Myocyte (in vitro differentiated cells): Measurements from ENCODE around the gene RBBP7. TPM values are rescaled to one million over a fixed set of nuclear protein-coding genes. Genes with fewer than 3 reads are reported as not detected.
"Not testable (repeated sequence)": the region's sequence is repeated elsewhere in the genome, so short reads cannot be mapped to it uniquely, and the experiment has no call there.

Source experiments
- DNase-seq: peaks from one replicate; pipeline ENCODE4 v3.0.0-alpha.2; 2012; ENCODE audit warnings: low read depth
- total RNA-seq: library from RNA; depleted of rRNA; stranded (reverse); fragments of >200 nt; gene quantifications from 2 replicates; pipeline ENCODE4 v1.2.3, GENCODE V29; 2014

The RBBP7 gene
- total RNA-seq, 1 donor from 2014 or later, result 87.1 TPM

GRCh38 chrX:16867947-16868346, 2.2 kb downstream of the RBBP7 start:
- DNase-seq, result no peak

GRCh38 chrX:16862829-16863228, 7.3 kb downstream of the RBBP7 start:
- DNase-seq, result no peak

DNA sequence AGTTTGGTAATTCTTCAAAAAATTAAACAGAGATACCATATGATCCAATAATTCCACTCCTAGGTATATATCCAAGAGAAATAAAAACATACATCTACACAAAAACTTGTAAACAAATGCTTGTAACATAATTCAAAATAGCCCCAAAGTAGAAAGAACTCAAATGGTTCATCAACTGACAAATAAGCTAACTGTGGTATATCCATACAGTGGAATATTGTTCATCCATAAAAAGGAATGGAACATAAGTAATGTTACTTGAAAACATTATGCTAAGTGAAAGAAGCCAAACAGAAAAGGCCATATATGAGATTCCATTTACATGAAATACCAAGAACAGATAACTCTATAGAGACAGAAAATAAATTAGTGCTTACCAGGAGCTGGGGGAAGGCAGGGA, 13.4 kb downstream of the RBBP7 start:
- no peak for DNase-seq

GRCh38 chrX:16856076-16856404, 14.1 kb downstream of the RBBP7 start:
- not testable (repeated sequence) for DNase-seq

- no peak for DNase-seq
Observed at GRCh38 chrX:16855363-16856075, 14.6 kb downstream of the RBBP7 start.

GRCh38 chrX:16853537-16853936, 16.6 kb downstream of the RBBP7 start:
- DNase-seq, result peak; percentile 40

GRCh38 chrX:16852617-16853179, 17.5 kb downstream of the RBBP7 start:
- peak; percentile 26 for DNase-seq

- no peak for DNase-seq
Observed at GRCh38 chrX:16851827-16852226, 18.3 kb downstream of the RBBP7 start.

DNA sequence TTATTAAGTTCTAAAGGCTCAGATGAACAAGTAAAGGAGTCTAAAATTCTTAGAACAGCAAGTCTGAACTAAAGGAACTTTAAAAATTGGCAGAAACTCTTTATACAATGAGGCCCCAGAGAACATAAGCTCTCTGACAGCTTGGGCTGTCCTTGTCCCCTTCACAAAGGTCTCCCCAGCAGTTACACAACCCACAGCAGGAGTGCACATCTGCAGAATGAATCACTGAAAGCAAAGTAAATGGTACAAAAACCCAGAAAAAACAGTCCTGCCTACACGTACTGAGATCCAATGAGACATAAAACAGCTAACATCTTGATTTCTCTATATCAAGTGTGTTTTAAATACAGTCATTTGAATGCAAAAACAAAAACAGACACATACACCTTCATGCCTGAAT, 18.7 kb downstream of the RBBP7 start:
- no peak for DNase-seq

DNA sequence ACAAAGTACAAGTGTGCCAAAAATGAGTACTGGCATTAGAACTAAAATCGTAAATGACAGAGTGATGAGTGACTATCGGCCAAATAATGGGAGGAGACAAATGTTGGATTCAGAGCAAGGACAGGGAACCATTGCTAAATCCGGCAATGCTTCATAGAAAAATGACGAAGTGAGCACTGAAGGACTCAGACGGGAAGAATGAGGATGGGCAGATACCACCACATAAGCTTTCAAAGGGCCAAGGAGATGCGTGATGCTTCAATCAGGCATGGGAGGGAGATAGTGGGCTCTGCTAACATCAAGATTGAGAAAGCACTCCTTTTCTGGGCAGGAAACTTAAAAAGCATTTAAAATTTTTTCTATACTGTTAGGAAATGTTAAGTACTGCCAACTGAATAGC, 21.6 kb downstream of the RBBP7 start:
- DNase-seq, result no peak

DNA sequence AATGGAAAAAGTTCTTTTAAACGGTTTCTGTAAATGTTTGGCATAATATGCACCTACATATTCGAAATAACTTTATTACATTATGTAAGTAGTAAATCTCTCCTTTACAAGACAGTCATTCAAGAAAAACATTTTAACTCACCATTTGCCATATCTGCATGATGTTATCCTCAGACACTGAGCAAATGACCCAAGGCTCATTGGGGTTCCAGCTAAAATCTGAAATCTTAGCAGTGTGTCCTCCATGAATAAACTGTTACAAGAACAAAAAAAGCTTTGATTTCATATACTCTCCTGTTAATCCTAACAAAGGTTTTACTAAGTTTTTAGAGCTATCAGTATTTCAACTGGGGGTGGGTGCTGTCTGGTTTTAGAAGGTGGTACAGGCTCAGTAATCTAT, 24.5 kb downstream of the RBBP7 start:
- DNase-seq, result no peak

- no peak for DNase-seq
Observed at GRCh38 chrX:16843208-16843909, 26.8 kb downstream of the RBBP7 start.

GRCh38 chrX:16842684-16843083, 27.5 kb downstream of the RBBP7 start:
- DNase-seq, result no peak

- DNase-seq, result peak; percentile 48
Observed at GRCh38 chrX:16839852-16840460, 30.2 kb downstream of the RBBP7 start.

DNA sequence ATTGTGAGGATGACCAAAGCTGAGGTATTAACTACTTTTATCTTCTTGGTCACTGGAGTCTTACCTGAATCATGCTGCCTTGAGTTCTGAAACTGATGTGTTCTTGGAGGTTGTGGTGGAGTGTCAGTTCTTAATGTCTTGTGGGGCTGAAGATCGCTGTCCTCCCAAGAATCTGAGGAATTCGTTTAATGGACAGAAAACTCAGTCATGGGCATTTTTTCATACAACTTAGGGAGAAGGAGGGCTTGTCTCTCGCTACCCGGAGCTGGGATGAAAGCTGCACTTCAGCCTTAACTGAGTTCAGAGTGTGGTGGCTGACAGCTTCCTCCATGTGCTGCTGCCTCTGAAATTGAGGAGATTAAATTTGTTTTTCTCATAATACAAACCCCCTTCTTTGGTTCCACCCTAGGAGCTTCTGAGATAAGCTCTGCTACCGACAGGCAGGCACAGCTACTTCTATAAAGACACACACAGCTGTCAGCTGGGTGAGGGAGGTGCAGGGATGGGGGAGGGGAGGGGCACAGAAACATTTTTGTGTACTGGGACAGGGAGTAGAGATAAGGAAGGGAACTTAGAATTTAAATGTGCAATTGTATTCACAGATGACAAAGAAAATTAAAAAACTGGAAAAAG, 30.8 kb downstream of the RBBP7 start:
- peak; percentile 59 for DNase-seq

GRCh38 chrX:16838202-16839066, 31.7 kb downstream of the RBBP7 start:
- peak; percentile 72 for DNase-seq

DNA sequence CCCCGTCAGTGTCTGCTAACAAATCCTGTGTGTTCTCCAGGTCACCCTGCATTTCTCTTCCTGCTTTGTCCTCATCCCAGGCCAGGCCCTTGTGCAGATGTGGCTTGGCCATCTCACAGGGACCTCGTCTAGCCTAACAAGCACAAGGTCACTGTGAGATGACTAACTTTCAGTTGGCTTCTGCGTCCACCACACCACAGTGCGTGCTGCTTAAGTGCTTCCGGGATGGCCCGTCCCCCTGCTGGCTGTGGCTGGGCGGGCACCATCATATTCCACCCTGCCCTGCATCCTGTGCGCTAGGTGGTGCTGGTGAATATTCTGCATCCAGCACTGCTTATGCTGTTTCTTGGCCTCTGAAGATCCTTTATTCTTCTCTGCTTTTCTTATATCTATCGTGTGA, 33.8 kb downstream of the RBBP7 start:
- DNase-seq, result peak; percentile 65

GRCh38 chrX:16834806-16835205, 35.4 kb downstream of the RBBP7 start:
- DNase-seq, result no peak

DNA sequence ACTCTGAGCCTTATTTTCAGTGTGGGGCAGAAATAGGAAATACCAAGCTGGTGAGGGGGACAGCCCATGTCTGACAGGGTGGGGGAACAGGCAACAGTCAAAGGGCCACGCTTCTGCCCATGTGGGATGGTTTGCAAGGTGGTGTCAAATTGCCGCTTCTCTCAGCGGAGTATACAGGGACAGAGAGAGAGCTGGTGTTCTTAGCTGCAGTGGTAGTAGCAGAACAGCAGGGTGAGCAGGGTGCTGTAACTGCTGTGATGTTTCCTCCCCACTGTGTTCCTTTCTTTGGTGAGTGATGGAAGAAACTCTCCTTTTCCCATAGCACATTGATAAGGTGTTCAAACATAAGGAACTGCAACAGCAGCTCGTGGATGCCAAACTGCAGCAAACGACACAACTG, 37.9 kb downstream of the RBBP7 start:
- DNase-seq, result peak; percentile 6

DNA sequence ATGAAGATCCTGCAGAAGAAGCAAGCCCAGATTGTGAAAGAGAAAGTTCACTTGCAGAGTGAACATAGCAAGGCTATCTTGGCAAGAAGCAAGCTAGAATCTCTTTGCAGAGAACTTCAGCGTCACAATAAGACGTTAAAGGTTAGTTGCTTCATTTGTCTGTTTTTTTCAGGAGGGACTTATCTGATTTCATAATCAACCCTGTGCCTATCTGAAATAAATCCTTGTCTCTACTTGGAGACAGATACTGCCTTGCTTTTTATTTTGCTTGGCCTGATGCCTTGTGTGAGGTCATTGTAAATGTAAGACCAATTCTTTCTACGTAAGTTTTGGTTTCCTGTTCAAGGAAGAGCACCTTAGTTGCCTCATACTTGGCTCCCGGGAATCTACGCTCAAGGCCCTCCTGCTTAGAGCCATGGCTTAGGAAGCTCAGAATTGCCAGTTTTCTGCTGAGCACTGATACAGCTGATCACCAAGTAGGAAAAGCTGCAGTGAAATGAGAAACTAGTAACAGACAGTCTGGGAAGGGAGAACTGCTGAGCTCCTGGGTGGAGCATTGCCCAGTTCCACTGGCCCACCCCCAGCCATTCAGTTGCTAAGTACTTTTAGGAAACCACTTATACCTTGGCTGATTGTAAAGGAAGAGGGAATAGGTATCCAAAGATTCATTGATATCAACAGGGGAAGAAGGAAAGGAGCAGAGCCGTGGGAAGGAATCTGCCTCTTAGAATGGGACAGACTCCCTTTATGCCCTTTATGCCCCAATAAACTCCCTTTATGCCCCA, 41.8 kb downstream of the RBBP7 start:
- peak; percentile 9 for DNase-seq
